HG03064 (cell line): ENCODE data around the gene OR52E1.
"Not testable (repeated sequence)": the region's sequence is repeated elsewhere in the genome, so short reads cannot be mapped to it uniquely, and the experiment has no call there.

ENCODE experiments used
- ATAC-seq: cut with Tn5 transposase; IDR thresholded peaks from one replicate; pipeline ENCODE4 v1.9.1; 2021; ENCODE audit warnings: low read depth; ENCODE audit not compliant: unreplicated experiment

Gene OR52E1

GRCh38 chr11:5069272-5069671 is at the start of gene OR52E1:
Gene OR52E1 (plus strand): TSS chr11:5069572.
- ATAC-seq: no peak

- no peak for ATAC-seq
Measured at GRCh38 chr11:5021996-5022395, 47.4 kb upstream of the OR52E1 start.

- ATAC-seq: no peak
Measured at GRCh38 chr11:5036669-5037068, 32.7 kb upstream of the OR52E1 start.

GRCh38 chr11:5037926-5038325 is 31.4 kb upstream of the OR52E1 start:
- ATAC-seq: no peak

- no peak for ATAC-seq
Measured at GRCh38 chr11:5038341-5038740, 31.0 kb upstream of the OR52E1 start.

GRCh38 chr11:5040876-5041275 is 28.5 kb upstream of the OR52E1 start:
- no peak for ATAC-seq

- ATAC-seq: no peak
Measured at GRCh38 chr11:5042091-5042490, 27.3 kb upstream of the OR52E1 start.

GRCh38 chr11:5043380-5043779 is 26.0 kb upstream of the OR52E1 start:
- no peak for ATAC-seq

GRCh38 chr11:5046226-5046625 is 23.1 kb upstream of the OR52E1 start, which contains the start of gene OR52J3:
Gene OR52J3 (plus strand): TSS chr11:5046526. CDS start chr11:5046526, 0 bp downstream.
- ATAC-seq: no peak

- no peak for ATAC-seq
Measured at GRCh38 chr11:5046754-5047330, 22.5 kb upstream of the OR52E1 start.

GRCh38 chr11:5058679-5059078 is 10.7 kb upstream of the OR52E1 start:
- not testable (repeated sequence) for ATAC-seq

- ATAC-seq: no peak
Measured at GRCh38 chr11:5059391-5059790, 10.0 kb upstream of the OR52E1 start, which contains the start of gene OR52E2. Gene OR52E2 (minus strand): TSS chr11:5059627. CDS start chr11:5059627, 0 bp downstream.

- ATAC-seq: no peak
Measured at GRCh38 chr11:5065027-5065426, 4.3 kb upstream of the OR52E1 start.

- ATAC-seq: no peak
Measured at GRCh38 chr11:5071799-5072198, 2.4 kb downstream of the OR52E1 start.

GRCh38 chr11:5081405-5081804 is 12.0 kb downstream of the OR52E1 start:
- ATAC-seq: no peak

- ATAC-seq: no peak
Measured at GRCh38 chr11:5083602-5084001, 14.2 kb downstream of the OR52E1 start.

- no peak for ATAC-seq
Measured at GRCh38 chr11:5088556-5088955, 19.2 kb downstream of the OR52E1 start.

- no peak for ATAC-seq
Measured at GRCh38 chr11:5090668-5091067, 21.3 kb downstream of the OR52E1 start.

- ATAC-seq: no peak
Measured at GRCh38 chr11:5092821-5093585, 23.6 kb downstream of the OR52E1 start.

- ATAC-seq: no peak
Measured at GRCh38 chr11:5096011-5096410, 26.6 kb downstream of the OR52E1 start.

- no peak for ATAC-seq
Measured at GRCh38 chr11:5102246-5102645, 32.9 kb downstream of the OR52E1 start.

- no peak for ATAC-seq
Measured at GRCh38 chr11:5103066-5103465, 33.7 kb downstream of the OR52E1 start.
